ENCODE data around the gene UBL4A. TPM values are rescaled to one million over a fixed set of nuclear protein-coding genes. Genes with fewer than 3 reads are reported as not detected.
A peak's percentile ranks its signal among the peaks of the same experiment; 100 is the strongest.

Gene UBL4A
- total and polyA plus RNA-seq, 2 of the 13 experiments (the other 11 are each of a cell fraction or from before 2014, with no cell fraction given): 16.8 to 25.5 TPM

DNA sequence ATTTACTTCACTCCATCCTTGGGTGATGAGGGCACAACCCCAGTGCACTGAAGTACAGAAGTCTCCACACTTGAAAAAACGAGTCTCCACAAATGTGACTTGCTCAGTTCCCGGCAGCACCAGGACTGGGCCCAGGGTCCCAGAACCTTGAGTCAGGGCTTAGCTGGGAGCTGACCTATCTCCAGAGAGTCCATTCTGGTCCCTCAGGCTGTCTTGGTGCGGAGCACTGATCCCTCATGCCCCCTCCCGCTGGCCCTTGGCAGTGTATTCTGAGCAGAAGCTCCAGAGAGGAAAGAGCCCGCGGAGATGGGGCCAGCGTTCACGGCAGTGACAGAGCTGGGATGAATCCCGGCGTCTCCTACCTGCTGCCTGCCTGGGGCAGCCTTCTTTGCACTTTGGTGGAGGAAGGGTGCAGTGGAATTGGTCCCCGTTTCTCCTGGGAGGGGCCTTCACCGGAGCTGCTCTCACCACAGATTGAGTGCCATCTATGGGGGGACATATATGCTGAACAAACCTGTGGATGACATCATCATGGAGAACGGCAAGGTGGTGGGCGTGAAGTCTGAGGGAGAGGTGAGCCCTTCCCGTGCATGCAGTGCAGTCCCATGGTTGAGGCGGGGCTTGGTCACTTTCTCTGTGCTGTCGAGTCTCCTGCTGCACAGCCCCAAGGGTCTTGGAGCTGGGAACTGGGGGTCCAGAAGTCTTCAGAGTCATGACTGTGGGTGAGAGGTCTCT is 45.6 kb downstream of the UBL4A start:
- no TSS peak for BruUV-seq (replicated peaks)
- H3K4me2 ChIP-seq (ENCODE audit: low read depth, low read length): no peak overlapping the region
- no peaks in the 10 kb centered on the region for H4K20me1 ChIP-seq (ENCODE audit: insufficient read depth, low read length)
- H3K36me3 ChIP-seq (replicated peaks in 1 of 2; ENCODE audit: control insufficient read depth in 1 of 2, insufficient read depth in 2 of 2, low read length in 2 of 2): peaks cover 0 to 2% of the 10 kb centered on the region in 2 experiments; a peak in 3 of 5 replicates
- FAIRE-seq (no peak), DNase-seq (ENCODE audit: low spot score) (no peak), ATAC-seq (no peak)
- ChIA-PET POLR2A (no interaction called here), CTCF (ENCODE audit: low intra/inter-chr PET ratio, low total read pairs) (no interaction called here)
- WGBS (ENCODE audit: low lambda C conversion rate): 97% methylated on average over 6 of the region's 17 CpGs
- TF ChIP-seq MTF2 (CRISPR knock-in tag; IDR thresholded peaks at IDR 0.05; ENCODE audit: borderline replicate concordance) (no peak), ATF7 (IDR thresholded peaks at IDR 0.05) (peak; percentile 48; the same call in 1 of the 2 replicates), ATF7 (CRISPR knock-in tag; IDR thresholded peaks at IDR 0.05) (no peak)
- H3K4me3 ChIP-seq (replicated peaks in 1 of 3; ENCODE audit: insufficient read depth in 1 of 3, low read depth in 2 of 3, low read length in 3 of 3): no peak overlapping the region
- no peak overlapping the region for H3K9ac ChIP-seq (ENCODE audit: insufficient read depth, low read depth, low read length)
- no peaks in the 10 kb centered on the region for H3K9me3 ChIP-seq (ENCODE audit: low read length)
- intact Hi-C loops (cut with micrococcal nuclease; ENCODE audit: unreplicated experiment) (no loop called here), in situ Hi-C loops (cut with HindIII; ENCODE audit: extremely low pct_ligation_motif_present, low pct_unique_long_range_greater_than_20kb) (no loop called here)
- no peaks in the 10 kb centered on the region for H3K27me3 ChIP-seq (ENCODE audit: control insufficient read depth in 1 of 2, insufficient read depth in 2 of 2, low read length in 2 of 2)
- H3K4me1 ChIP-seq (ENCODE audit: insufficient read depth, low read length): peaks cover 19% of the 10 kb centered on the region
- peaks cover 16% of the 10 kb centered on the region for H3K79me2 ChIP-seq (ENCODE audit: insufficient read depth, low read length)
- no peak overlapping the region for H2AFZ ChIP-seq (ENCODE audit: low read length)
- H3K27ac ChIP-seq (ENCODE audit: extremely low read length, insufficient read depth, low read length): no peak overlapping the region

DNA sequence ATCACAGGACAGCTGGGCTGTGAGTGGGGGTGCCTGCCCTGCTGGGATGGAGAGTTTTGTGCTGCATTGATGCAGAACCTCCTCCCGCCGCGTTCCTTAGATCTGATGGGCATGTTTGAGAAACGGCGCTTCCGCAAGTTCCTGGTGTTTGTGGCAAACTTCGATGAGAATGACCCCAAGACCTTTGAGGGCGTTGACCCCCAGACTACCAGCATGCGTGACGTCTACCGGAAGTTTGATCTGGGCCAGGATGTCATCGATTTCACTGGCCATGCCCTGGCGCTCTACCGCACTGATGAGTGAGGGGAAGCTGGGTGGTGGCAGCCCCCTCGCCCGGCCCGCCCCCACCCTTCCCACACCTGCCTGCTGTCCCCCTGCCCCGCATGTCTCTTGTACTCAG is 46.6 kb downstream of the UBL4A start:
- Histone ChIP-seq H3K79me2 (ENCODE audit: insufficient read depth, low read length) (peaks cover 14% of the 10 kb centered on the region), H3K4me1 (ENCODE audit: insufficient read depth, low read length) (peaks cover 11% of the 10 kb centered on the region), H3K9me3 (ENCODE audit: low read length) (no peaks in the 10 kb centered on the region), H4K20me1 (ENCODE audit: insufficient read depth, low read length) (no peaks in the 10 kb centered on the region), H3K9ac (ENCODE audit: insufficient read depth, low read depth, low read length) (no peak overlapping the region), H3K27me3 (ENCODE audit: control insufficient read depth in 1 of 2, insufficient read depth in 2 of 2, low read length in 2 of 2) (no peaks in the 10 kb centered on the region), H3K36me3 (replicated peaks in 1 of 2; ENCODE audit: control insufficient read depth in 1 of 2, insufficient read depth in 2 of 2, low read length in 2 of 2) (peaks cover 0 to 2% of the 10 kb centered on the region in 2 experiments; a peak in 3 of 5 replicates), H2AFZ (ENCODE audit: low read length) (no peak overlapping the region), H3K27ac (ENCODE audit: extremely low read length, insufficient read depth, low read length) (no peak overlapping the region), H3K4me3 (replicated peaks in 1 of 3; ENCODE audit: insufficient read depth in 1 of 3, low read depth in 2 of 3, low read length in 3 of 3) (no peak overlapping the region), H3K4me2 (ENCODE audit: low read depth, low read length) (no peak overlapping the region)
- ATAC-seq: no peak
- intact Hi-C loops (cut with micrococcal nuclease; ENCODE audit: unreplicated experiment): no loop called here
- BruUV-seq (replicated peaks): no TSS peak
- POLR2A ChIA-PET: no interaction called here
- in situ Hi-C loops (cut with HindIII; ENCODE audit: extremely low pct_ligation_motif_present, low pct_unique_long_range_greater_than_20kb): no loop called here
- DNase-seq (ENCODE audit: low spot score): no peak
- 99% methylated on average over 10 of the region's 18 CpGs for WGBS (ENCODE audit: low lambda C conversion rate)
- CTCF ChIA-PET (ENCODE audit: low intra/inter-chr PET ratio, low total read pairs): no interaction called here
- no peak for FAIRE-seq
- TF ChIP-seq XRCC5 (optimal IDR thresholded peaks at IDR 0.05; ENCODE audit: low read length) (no peak), ZXDC (CRISPR knock-in tag; IDR thresholded peaks at IDR 0.05) (no peak), ZNF292 (CRISPR knock-in tag; IDR thresholded peaks at IDR 0.05; ENCODE audit: borderline replicate concordance, low read depth) (no peak), ZNF546 (CRISPR knock-in tag; conservative IDR thresholded peaks at IDR 0.05) (no peak), E2F1 (CRISPR knock-in tag; IDR thresholded peaks at IDR 0.05) (no peak), ZKSCAN5 (CRISPR knock-in tag; IDR thresholded peaks at IDR 0.05) (no peak)
- TF ChIP-seq, protein P1, sequence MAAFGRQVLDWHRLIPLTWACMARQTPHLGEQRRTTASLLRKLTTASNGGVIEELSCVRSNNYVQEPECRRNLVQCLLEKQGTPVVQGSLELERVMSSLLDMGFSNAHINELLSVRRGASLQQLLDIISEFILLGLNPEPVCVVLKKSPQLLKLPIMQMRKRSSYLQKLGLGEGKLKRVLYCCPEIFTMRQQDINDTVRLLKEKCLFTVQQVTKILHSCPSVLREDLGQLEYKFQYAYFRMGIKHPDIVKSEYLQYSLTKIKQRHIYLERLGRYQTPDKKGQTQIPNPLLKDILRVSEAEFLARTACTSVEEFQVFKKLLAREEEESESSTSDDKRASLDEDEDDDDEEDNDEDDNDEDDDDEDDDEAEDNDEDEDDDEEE (CRISPR knock-in tag; IDR thresholded peaks at IDR 0.05): no peak
- TF ChIP-seq, protein P2, sequence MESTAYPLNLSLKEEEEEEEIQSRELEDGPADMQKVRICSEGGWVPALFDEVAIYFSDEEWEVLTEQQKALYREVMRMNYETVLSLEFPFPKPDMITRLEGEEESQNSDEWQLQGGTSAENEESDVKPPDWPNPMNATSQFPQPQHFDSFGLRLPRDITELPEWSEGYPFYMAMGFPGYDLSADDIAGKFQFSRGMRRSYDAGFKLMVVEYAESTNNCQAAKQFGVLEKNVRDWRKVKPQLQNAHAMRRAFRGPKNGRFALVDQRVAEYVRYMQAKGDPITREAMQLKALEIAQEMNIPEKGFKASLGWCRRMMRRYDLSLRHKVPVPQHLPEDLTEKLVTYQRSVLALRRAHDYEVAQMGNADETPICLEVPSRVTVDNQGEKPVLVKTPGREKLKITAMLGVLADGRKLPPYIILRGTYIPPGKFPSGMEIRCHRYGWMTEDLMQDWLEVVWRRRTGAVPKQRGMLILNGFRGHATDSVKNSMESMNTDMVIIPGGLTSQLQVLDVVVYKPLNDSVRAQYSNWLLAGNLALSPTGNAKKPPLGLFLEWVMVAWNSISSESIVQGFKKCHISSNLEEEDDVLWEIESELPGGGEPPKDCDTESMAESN (CRISPR knock-in tag; conservative IDR thresholded peaks at IDR 0.05): no peak
